HG03175 (cell line): Measurements from ENCODE around the gene WWOX.

Source experiments
- ATAC-seq: cut with Tn5 transposase; IDR thresholded peaks from one replicate; pipeline ENCODE4 v1.9.1; 2021; ENCODE audit warnings: mild to moderate bottlenecking, moderate library complexity; ENCODE audit not compliant: unreplicated experiment

The WWOX gene

GRCh38 chr16:78140818-78141466 is 41.5 kb downstream of the WWOX start:
- ATAC-seq = no peak

GRCh38 chr16:78142788-78143187 is 43.3 kb downstream of the WWOX start:
- ATAC-seq = no peak

GRCh38 chr16:78146807-78147206 is 47.4 kb downstream of the WWOX start:
- ATAC-seq = no peak

- no peak for ATAC-seq
These were observed 48.5 kb downstream of the WWOX start for GRCh38 chr16:78147911-78148401.

- ATAC-seq = no peak
These were observed 50.8 kb downstream of the WWOX start for GRCh38 chr16:78150233-78150632.

- ATAC-seq = no peak
These were observed 55.4 kb downstream of the WWOX start for GRCh38 chr16:78154729-78155461.

- ATAC-seq = no peak
These were observed 56.4 kb downstream of the WWOX start for GRCh38 chr16:78155791-78156345.

- no peak for ATAC-seq
These were observed 61.7 kb downstream of the WWOX start for GRCh38 chr16:78161023-78161729.

- no peak for ATAC-seq
These were observed 64.6 kb downstream of the WWOX start for GRCh38 chr16:78163772-78164670.

GRCh38 chr16:78170494-78170933 is 71.1 kb downstream of the WWOX start:
- ATAC-seq = no peak

- no peak for ATAC-seq
These were observed 75.8 kb downstream of the WWOX start for GRCh38 chr16:78175287-78175686.

GRCh38 chr16:78176435-78176834 is 77.0 kb downstream of the WWOX start:
- no peak for ATAC-seq

GRCh38 chr16:78177218-78177617 is 77.8 kb downstream of the WWOX start:
- ATAC-seq = no peak

- no peak for ATAC-seq
These were observed 78.5 kb downstream of the WWOX start for GRCh38 chr16:78177987-78178386.

GRCh38 chr16:78179666-78180065 is 80.2 kb downstream of the WWOX start:
- ATAC-seq = no peak

- ATAC-seq = no peak
These were observed 80.9 kb downstream of the WWOX start for GRCh38 chr16:78180349-78180748.

GRCh38 chr16:78183437-78184237 is 84.2 kb downstream of the WWOX start:
- ATAC-seq = no peak

GRCh38 chr16:78184238-78185183 is 85.1 kb downstream of the WWOX start:
- ATAC-seq = no peak
